Parathyroid adenoma (tissue), 2 donors: Measurements from ENCODE around the gene NFIC.
"Not testable (repeated sequence)": the region's sequence is repeated elsewhere in the genome, so short reads cannot be mapped to it uniquely, and the experiment has no call there.

Source experiments
- H2AFZ ChIP-seq: fragments of 300-600 bp; sonication (generic); one replicate; pipeline ENCODE4 v1.7.0; 2017; ENCODE audit warnings: antibody characterized with exemption, mild to moderate bottlenecking
- H3K27ac ChIP-seq: fragments of 300-600 bp; sonication (generic); one replicate; pipeline ENCODE4 v1.7.0; 2017
- H3K27me3 ChIP-seq: fragments of 300-600 bp; sonication (generic); one replicate; pipeline ENCODE4 v1.7.0; 2017; ENCODE audit warnings: low read length; ENCODE audit not compliant: control insufficient read depth, insufficient read depth
- H3K36me3 ChIP-seq: fragments of 300-600 bp; sonication (generic); one replicate; pipeline ENCODE4 v1.7.0; 2017; ENCODE audit warnings: low read length; ENCODE audit not compliant: control insufficient read depth, insufficient read depth
- H3K4me1 ChIP-seq: fragments of 300-600 bp; sonication (generic); one replicate; pipeline ENCODE4 v1.7.0; 2017; ENCODE audit warnings: control low read depth
- H3K4me2 ChIP-seq: fragments of 300-600 bp; sonication (generic); one replicate; pipeline ENCODE4 v1.7.0; 2017; ENCODE audit warnings: low read length
- H3K4me3 ChIP-seq: fragments of 300-600 bp; sonication (generic); one replicate; pipeline ENCODE4 v1.7.0; 2017; ENCODE audit warnings: low read depth, low read length
- H3K79me2 ChIP-seq: fragments of 300-600 bp; sonication (generic); one replicate; pipeline ENCODE4 v1.7.0; 2017; ENCODE audit warnings: control low read depth
- H3K9ac ChIP-seq: fragments of 300-600 bp; sonication (generic); one replicate; pipeline ENCODE4 v1.7.0; 2017; ENCODE audit warnings: mild to moderate bottlenecking
- H3K9me3 ChIP-seq: fragments of 300-600 bp; sonication (generic); one replicate; pipeline ENCODE4 v1.7.0; 2017; ENCODE audit warnings: low read length; ENCODE audit not compliant: control insufficient read depth
- TF ChIP-seq, protein P1 (sequence below): fragments of 300-600 bp; sonication (generic); IDR thresholded peaks from one replicate; pipeline ENCODE4 v1.7.0; 2017; ENCODE audit warnings: antibody characterized with exemption, mild to moderate bottlenecking
- donor health status: primary hyperparathyroidism.

NFIC gene

GRCh38 chr19:3373971-3374368, 7.6 kb downstream of the NFIC start:
- H3K4me1 ChIP-seq: peaks cover 40% of the 10 kb centered on the region
- no peak overlapping the region for H2AFZ ChIP-seq
- H3K4me3 ChIP-seq: no peak overlapping the region
- no peak overlapping the region for H3K9ac ChIP-seq
- no peaks in the 10 kb centered on the region for H3K27me3 ChIP-seq
- H3K27ac ChIP-seq: peak overlapping the region; percentile 74
- no peaks in the 10 kb centered on the region for H3K36me3 ChIP-seq
- H3K9me3 ChIP-seq: no peaks in the 10 kb centered on the region
- H3K4me2 ChIP-seq: no peak overlapping the region
- TF ChIP-seq, protein P1, sequence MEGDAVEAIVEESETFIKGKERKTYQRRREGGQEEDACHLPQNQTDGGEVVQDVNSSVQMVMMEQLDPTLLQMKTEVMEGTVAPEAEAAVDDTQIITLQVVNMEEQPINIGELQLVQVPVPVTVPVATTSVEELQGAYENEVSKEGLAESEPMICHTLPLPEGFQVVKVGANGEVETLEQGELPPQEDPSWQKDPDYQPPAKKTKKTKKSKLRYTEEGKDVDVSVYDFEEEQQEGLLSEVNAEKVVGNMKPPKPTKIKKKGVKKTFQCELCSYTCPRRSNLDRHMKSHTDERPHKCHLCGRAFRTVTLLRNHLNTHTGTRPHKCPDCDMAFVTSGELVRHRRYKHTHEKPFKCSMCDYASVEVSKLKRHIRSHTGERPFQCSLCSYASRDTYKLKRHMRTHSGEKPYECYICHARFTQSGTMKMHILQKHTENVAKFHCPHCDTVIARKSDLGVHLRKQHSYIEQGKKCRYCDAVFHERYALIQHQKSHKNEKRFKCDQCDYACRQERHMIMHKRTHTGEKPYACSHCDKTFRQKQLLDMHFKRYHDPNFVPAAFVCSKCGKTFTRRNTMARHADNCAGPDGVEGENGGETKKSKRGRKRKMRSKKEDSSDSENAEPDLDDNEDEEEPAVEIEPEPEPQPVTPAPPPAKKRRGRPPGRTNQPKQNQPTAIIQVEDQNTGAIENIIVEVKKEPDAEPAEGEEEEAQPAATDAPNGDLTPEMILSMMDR: no peak
- H3K79me2 ChIP-seq: peaks cover 71% of the 10 kb centered on the region

GRCh38 chr19:3374369-3375112, 8.2 kb downstream of the NFIC start:
- no peak overlapping the region for H3K9ac ChIP-seq
- no peaks in the 10 kb centered on the region for H3K27me3 ChIP-seq
- no peaks in the 10 kb centered on the region for H3K36me3 ChIP-seq
- H3K9me3 ChIP-seq: no peaks in the 10 kb centered on the region
- peak overlapping the region; percentile 74 for H3K27ac ChIP-seq
- peaks cover 37% of the 10 kb centered on the region for H3K4me1 ChIP-seq
- H3K4me3 ChIP-seq: no peak overlapping the region
- H3K79me2 ChIP-seq: peaks cover 71% of the 10 kb centered on the region
- peak overlapping the region; percentile 57 for H3K4me2 ChIP-seq
- TF ChIP-seq, protein P1: no peak
- H2AFZ ChIP-seq: no peak overlapping the region

DNA sequence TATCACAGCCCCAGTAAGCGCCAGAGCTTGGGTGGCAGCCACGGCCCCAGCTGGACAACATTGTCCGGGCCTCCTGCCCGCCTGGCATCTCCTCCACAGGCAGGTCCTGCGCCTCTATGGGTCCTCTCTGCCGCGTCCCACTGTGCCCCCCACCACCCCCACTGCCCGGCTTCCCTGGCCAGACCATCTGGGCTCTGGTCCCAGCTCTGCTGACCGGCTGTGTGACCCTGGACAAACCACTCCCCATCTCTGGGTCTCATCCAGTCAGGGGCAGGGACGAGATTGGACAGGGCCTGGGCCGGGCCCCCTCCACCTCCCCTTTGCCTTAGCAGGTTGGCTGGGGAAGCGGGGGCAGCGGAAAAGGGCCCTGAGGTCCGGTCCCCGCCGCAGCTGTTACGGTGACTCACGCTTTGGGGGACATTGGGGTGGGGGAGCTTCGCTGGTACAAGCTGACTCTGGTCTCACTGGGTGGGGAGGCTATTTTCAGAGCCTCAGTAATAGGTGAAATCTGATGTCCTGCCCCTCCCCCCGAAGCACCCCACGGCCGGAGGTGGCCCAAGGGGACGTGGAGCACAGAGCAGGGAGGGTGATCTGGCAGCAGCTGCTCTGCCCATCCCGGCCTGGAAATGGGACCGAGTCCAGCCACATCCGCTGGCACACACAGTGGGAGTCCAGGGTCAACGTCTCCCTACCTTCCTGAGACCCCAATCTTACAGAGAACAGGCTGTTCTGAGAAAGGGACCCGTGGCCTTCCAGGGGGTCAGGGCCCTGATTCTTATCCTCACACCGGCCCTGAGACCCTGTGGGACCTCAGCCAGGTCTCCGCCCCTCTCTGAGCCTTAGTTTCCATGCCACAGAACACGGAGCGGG, 9.1 kb downstream of the NFIC start:
- peak overlapping the region; percentile 57 for H3K4me2 ChIP-seq
- H3K27ac ChIP-seq: peak overlapping the region; percentile 74
- H3K36me3 ChIP-seq: no peaks in the 10 kb centered on the region
- H3K4me3 ChIP-seq: no peak overlapping the region
- no peaks in the 10 kb centered on the region for H3K9me3 ChIP-seq
- no peak overlapping the region for H2AFZ ChIP-seq
- H3K79me2 ChIP-seq: peaks cover 69% of the 10 kb centered on the region
- TF ChIP-seq, protein P1: no peak
- H3K27me3 ChIP-seq: no peaks in the 10 kb centered on the region
- H3K4me1 ChIP-seq: peaks cover 30% of the 10 kb centered on the region
- no peak overlapping the region for H3K9ac ChIP-seq

DNA sequence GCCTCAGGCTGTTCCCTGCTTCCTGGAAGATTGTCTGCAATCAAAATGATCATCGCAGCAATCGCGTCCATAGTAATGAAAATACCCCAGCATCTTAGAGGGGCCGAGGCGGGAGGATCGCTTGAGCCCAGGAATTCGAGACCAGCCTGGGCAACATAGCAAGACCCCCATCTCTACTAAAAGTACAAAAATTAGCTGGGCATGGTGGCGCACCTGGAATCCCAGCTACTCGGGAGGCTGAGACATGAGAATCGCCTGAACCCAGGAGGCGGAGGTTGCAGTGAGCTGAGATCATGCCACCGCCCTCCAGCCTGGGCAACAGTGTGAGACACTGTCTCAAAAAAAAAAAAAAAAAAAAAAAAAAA, 9.7 kb downstream of the NFIC start:
- Histone ChIP-seq H3K4me1 (peaks cover 24% of the 10 kb centered on the region), H3K79me2 (peaks cover 68% of the 10 kb centered on the region), H3K27ac (peak overlapping the region; percentile 74)
- not testable (repeated sequence) for H3K36me3 ChIP-seq, H3K9me3 ChIP-seq, H3K4me3 ChIP-seq, H3K27me3 ChIP-seq, H3K9ac ChIP-seq, H2AFZ ChIP-seq, H3K4me2 ChIP-seq

GRCh38 chr19:3378352-3379150, 12.2 kb downstream of the NFIC start:
- H3K4me2 ChIP-seq: no peak overlapping the region
- H3K4me3 ChIP-seq: no peak overlapping the region
- no peak overlapping the region for H3K27ac ChIP-seq
- no peaks in the 10 kb centered on the region for H3K9me3 ChIP-seq
- no peaks in the 10 kb centered on the region for H3K36me3 ChIP-seq
- no peaks in the 10 kb centered on the region for H3K27me3 ChIP-seq
- H3K79me2 ChIP-seq: peaks cover 69% of the 10 kb centered on the region
- H2AFZ ChIP-seq: no peak overlapping the region
- H3K4me1 ChIP-seq: peaks cover 27% of the 10 kb centered on the region
- TF ChIP-seq, protein P1: no peak
- no peak overlapping the region for H3K9ac ChIP-seq
